ENCODE data around the gene MTUS2.

MTUS2 gene

GRCh38 chr13:29109987-29110386 is 289.8 kb downstream of the MTUS2 start:
- H3K27ac ChIP-seq (ENCODE audit: insufficient read depth in 1 of 2, low read depth in 1 of 2, low read length in 2 of 2, poor library complexity in 1 of 2, severe bottlenecking in 2 of 2), result no peak overlapping the region
- H3K27me3 ChIP-seq (replicated peaks in 2 of 5; ENCODE audit: control insufficient read depth in 4 of 5, insufficient read depth in 5 of 5, low read length in 4 of 5), result no peaks in the 10 kb centered on the region
- ChIA-PET POLR2A (no interaction called here), CTCF (no interaction called here)
- no peaks in the 10 kb centered on the region for H3K4me1 ChIP-seq (ENCODE audit: control extremely low read depth in 1 of 4, control insufficient read depth in 4 of 4, insufficient read depth in 4 of 4, low read length in 3 of 4)
- no CpG with 5 or more reads among the region's 2 CpGs for WGBS (ENCODE audit: insufficient coverage)
- H3K4me3 ChIP-seq (ENCODE audit: control insufficient read depth in 1 of 7, extremely low read depth in 1 of 7, insufficient read depth in 4 of 7, low read depth in 2 of 7, low read length in 6 of 7), result no peak overlapping the region
- no peaks in the 10 kb centered on the region for H3K9me3 ChIP-seq (ENCODE audit: control extremely low read depth in 1 of 5, control insufficient read depth in 4 of 5, insufficient read depth in 2 of 5, low read depth in 1 of 5, low read length in 4 of 5)
- no peaks in the 10 kb centered on the region for H3K36me3 ChIP-seq (ENCODE audit: control insufficient read depth in 4 of 4, insufficient read depth in 4 of 4, low read length in 3 of 4)
- DNase-seq, result no peak

GRCh38 chr13:29111446-29111845 is 291.3 kb downstream of the MTUS2 start:
- Histone ChIP-seq H3K9me3 (ENCODE audit: control extremely low read depth in 1 of 5, control insufficient read depth in 4 of 5, insufficient read depth in 2 of 5, low read depth in 1 of 5, low read length in 4 of 5) (no peaks in the 10 kb centered on the region), H3K4me3 (ENCODE audit: control insufficient read depth in 1 of 7, extremely low read depth in 1 of 7, insufficient read depth in 4 of 7, low read depth in 2 of 7, low read length in 6 of 7) (no peak overlapping the region), H3K27ac (ENCODE audit: insufficient read depth in 1 of 2, low read depth in 1 of 2, low read length in 2 of 2, poor library complexity in 1 of 2, severe bottlenecking in 2 of 2) (no peak overlapping the region), H3K4me1 (ENCODE audit: control extremely low read depth in 1 of 4, control insufficient read depth in 4 of 4, insufficient read depth in 4 of 4, low read length in 3 of 4) (no peaks in the 10 kb centered on the region), H3K36me3 (ENCODE audit: control insufficient read depth in 4 of 4, insufficient read depth in 4 of 4, low read length in 3 of 4) (no peaks in the 10 kb centered on the region), H3K27me3 (replicated peaks in 2 of 5; ENCODE audit: control insufficient read depth in 4 of 5, insufficient read depth in 5 of 5, low read length in 4 of 5) (no peaks in the 10 kb centered on the region)
- 94% methylated on average over 2 of the region's 2 CpGs for WGBS (ENCODE audit: insufficient coverage)
- ChIA-PET POLR2A (no interaction called here), CTCF (no interaction called here)
- no peak for DNase-seq

- Histone ChIP-seq H3K27me3 (replicated peaks in 2 of 5; ENCODE audit: control insufficient read depth in 4 of 5, insufficient read depth in 5 of 5, low read length in 4 of 5) (no peaks in the 10 kb centered on the region), H3K9me3 (ENCODE audit: control extremely low read depth in 1 of 5, control insufficient read depth in 4 of 5, insufficient read depth in 2 of 5, low read depth in 1 of 5, low read length in 4 of 5) (no peaks in the 10 kb centered on the region), H3K36me3 (ENCODE audit: control insufficient read depth in 4 of 4, insufficient read depth in 4 of 4, low read length in 3 of 4) (no peaks in the 10 kb centered on the region), H3K27ac (ENCODE audit: insufficient read depth in 1 of 2, low read depth in 1 of 2, low read length in 2 of 2, poor library complexity in 1 of 2, severe bottlenecking in 2 of 2) (no peak overlapping the region), H3K4me3 (ENCODE audit: control insufficient read depth in 1 of 7, extremely low read depth in 1 of 7, insufficient read depth in 4 of 7, low read depth in 2 of 7, low read length in 6 of 7) (no peak overlapping the region), H3K4me1 (ENCODE audit: control extremely low read depth in 1 of 4, control insufficient read depth in 4 of 4, insufficient read depth in 4 of 4, low read length in 3 of 4) (no peaks in the 10 kb centered on the region)
- 80% methylated on average over 1 of the region's 1 CpG for WGBS (ENCODE audit: insufficient coverage)
- CTCF ChIA-PET, result no interaction called here
- POLR2A ChIA-PET, result no interaction called here
- DNase-seq, result no peak
These were observed 295.7 kb downstream of the MTUS2 start for GRCh38 chr13:29115842-29116241.

GRCh38 chr13:29117663-29118062 is 297.5 kb downstream of the MTUS2 start:
- DNase-seq, result no peak
- CTCF ChIA-PET, result no interaction called here

GRCh38 chr13:29118471-29118870 is 298.3 kb downstream of the MTUS2 start:
- Histone ChIP-seq H3K27ac (ENCODE audit: insufficient read depth in 1 of 2, low read depth in 1 of 2, low read length in 2 of 2, poor library complexity in 1 of 2, severe bottlenecking in 2 of 2) (no peak overlapping the region), H3K9me3 (ENCODE audit: control extremely low read depth in 1 of 5, control insufficient read depth in 4 of 5, insufficient read depth in 2 of 5, low read depth in 1 of 5, low read length in 4 of 5) (no peaks in the 10 kb centered on the region), H3K4me3 (ENCODE audit: control insufficient read depth in 1 of 7, extremely low read depth in 1 of 7, insufficient read depth in 4 of 7, low read depth in 2 of 7, low read length in 6 of 7) (no peak overlapping the region), H3K36me3 (ENCODE audit: control insufficient read depth in 4 of 4, insufficient read depth in 4 of 4, low read length in 3 of 4) (no peaks in the 10 kb centered on the region), H3K4me1 (ENCODE audit: control extremely low read depth in 1 of 4, control insufficient read depth in 4 of 4, insufficient read depth in 4 of 4, low read length in 3 of 4) (no peaks in the 10 kb centered on the region), H3K27me3 (replicated peaks in 2 of 5; ENCODE audit: control insufficient read depth in 4 of 5, insufficient read depth in 5 of 5, low read length in 4 of 5) (no peaks in the 10 kb centered on the region)
- DNase-seq, result no peak
- POLR2A ChIA-PET, result no interaction called here
- WGBS (ENCODE audit: insufficient coverage), result no CpG with 5 or more reads among the region's 1 CpG
- CTCF ChIA-PET, result no interaction called here

More at GRCh38 chr13:29117663-29118062, 297.5 kb downstream of the MTUS2 start:
- no peak overlapping the region for H3K4me3 ChIP-seq (ENCODE audit: control insufficient read depth in 1 of 7, extremely low read depth in 1 of 7, insufficient read depth in 4 of 7, low read depth in 2 of 7, low read length in 6 of 7)
- H3K9me3 ChIP-seq (ENCODE audit: control extremely low read depth in 1 of 5, control insufficient read depth in 4 of 5, insufficient read depth in 2 of 5, low read depth in 1 of 5, low read length in 4 of 5), result no peaks in the 10 kb centered on the region
- no peak overlapping the region for H3K27ac ChIP-seq (ENCODE audit: insufficient read depth in 1 of 2, low read depth in 1 of 2, low read length in 2 of 2, poor library complexity in 1 of 2, severe bottlenecking in 2 of 2)
- no peaks in the 10 kb centered on the region for H3K27me3 ChIP-seq (replicated peaks in 2 of 5; ENCODE audit: control insufficient read depth in 4 of 5, insufficient read depth in 5 of 5, low read length in 4 of 5)
- WGBS (ENCODE audit: insufficient coverage), result 96% methylated on average over 7 of the region's 8 CpGs
- no peaks in the 10 kb centered on the region for H3K4me1 ChIP-seq (ENCODE audit: control extremely low read depth in 1 of 4, control insufficient read depth in 4 of 4, insufficient read depth in 4 of 4, low read length in 3 of 4)
- POLR2A ChIA-PET, result no interaction called here
- no peaks in the 10 kb centered on the region for H3K36me3 ChIP-seq (ENCODE audit: control insufficient read depth in 4 of 4, insufficient read depth in 4 of 4, low read length in 3 of 4)

GRCh38 chr13:29125191-29125933 is 305.2 kb downstream of the MTUS2 start:
- no CpG with 5 or more reads among the region's 5 CpGs for WGBS (ENCODE audit: insufficient coverage)
- Histone ChIP-seq H3K27ac (ENCODE audit: insufficient read depth in 1 of 2, low read depth in 1 of 2, low read length in 2 of 2, poor library complexity in 1 of 2, severe bottlenecking in 2 of 2) (no peak overlapping the region), H3K36me3 (ENCODE audit: control insufficient read depth in 4 of 4, insufficient read depth in 4 of 4, low read length in 3 of 4) (no peaks in the 10 kb centered on the region), H3K9me3 (ENCODE audit: control extremely low read depth in 1 of 5, control insufficient read depth in 4 of 5, insufficient read depth in 2 of 5, low read depth in 1 of 5, low read length in 4 of 5) (no peaks in the 10 kb centered on the region), H3K27me3 (replicated peaks in 2 of 5; ENCODE audit: control insufficient read depth in 4 of 5, insufficient read depth in 5 of 5, low read length in 4 of 5) (peaks cover 0 to 2% (median 0%) of the 10 kb centered on the region in 5 experiments), H3K4me1 (ENCODE audit: control extremely low read depth in 1 of 4, control insufficient read depth in 4 of 4, insufficient read depth in 4 of 4, low read length in 3 of 4) (peaks cover 0 to 10% (median 3%) of the 10 kb centered on the region in 4 experiments), H3K4me3 (ENCODE audit: control insufficient read depth in 1 of 7, extremely low read depth in 1 of 7, insufficient read depth in 4 of 7, low read depth in 2 of 7, low read length in 6 of 7) (no peak overlapping the region)
- CTCF ChIA-PET, result no interaction called here
- POLR2A ChIA-PET, result no interaction called here
- no peak for DNase-seq

- ChIA-PET CTCF (no interaction called here), POLR2A (no interaction called here)
- H3K27ac ChIP-seq (ENCODE audit: insufficient read depth in 1 of 2, low read depth in 1 of 2, low read length in 2 of 2, poor library complexity in 1 of 2, severe bottlenecking in 2 of 2), result no peak overlapping the region
- no peaks in the 10 kb centered on the region for H3K9me3 ChIP-seq (ENCODE audit: control extremely low read depth in 1 of 5, control insufficient read depth in 4 of 5, insufficient read depth in 2 of 5, low read depth in 1 of 5, low read length in 4 of 5)
- H3K36me3 ChIP-seq (ENCODE audit: control insufficient read depth in 4 of 4, insufficient read depth in 4 of 4, low read length in 3 of 4), result no peaks in the 10 kb centered on the region
- H3K27me3 ChIP-seq (replicated peaks in 2 of 5; ENCODE audit: control insufficient read depth in 4 of 5, insufficient read depth in 5 of 5, low read length in 4 of 5), result peaks cover 0 to 2% (median 0%) of the 10 kb centered on the region in 5 experiments
- peaks cover 0 to 10% (median 3%) of the 10 kb centered on the region in 4 experiments for H3K4me1 ChIP-seq (ENCODE audit: control extremely low read depth in 1 of 4, control insufficient read depth in 4 of 4, insufficient read depth in 4 of 4, low read length in 3 of 4)
- WGBS (ENCODE audit: insufficient coverage), result 36% methylated on average over 5 of the region's 5 CpGs
- no peak overlapping the region for H3K4me3 ChIP-seq (ENCODE audit: control insufficient read depth in 1 of 7, extremely low read depth in 1 of 7, insufficient read depth in 4 of 7, low read depth in 2 of 7, low read length in 6 of 7)
- DNase-seq, result no peak
These were observed 305.8 kb downstream of the MTUS2 start for GRCh38 chr13:29125934-29126424.

All from common myeloid progenitor, CD34-positive (primary cell).